A549 (cell line): ENCODE results near the gene TMEM225B. TPM values are rescaled to one million over a fixed set of nuclear protein-coding genes. Genes with fewer than 3 reads are reported as not detected.

ENCODE experiments used
- ATAC-seq, 2 experiments: fragments of 200-7000 bp in 1 of 2; fragments of >200 bp in 1 of 2; cut with Nextera tagmentation in 1 of 2; cut with Tn5 transposase in 1 of 2; 3 replicates each; pipeline versions ENCODE4 v1.8.0 to v1.9.1; 2018 to 2020; ENCODE audit warnings: mild to moderate bottlenecking in 1 of 2, moderate library complexity in 1 of 2
- CTCF ChIA-PET: fragments of 300-600 bp; sonication (Branson Sonifier 250); formaldehyde crosslinking; extraction: SDS; loops from one replicate; lab custom pipeline; 2021; ENCODE audit warnings: antibody characterized with exemption, inconsistent platforms; lab: Yijun Ruan, JAX
- POLR2A ChIA-PET: fragments of 350-600 bp; formaldehyde crosslinking; extraction: SDS; loops from one replicate; lab custom pipeline; 2021; ENCODE audit warnings: antibody characterized with exemption, inconsistent platforms; lab: Yijun Ruan, JAX
- DNase-seq, 2 experiments: peaks; one replicate each; pipeline versions ENCODE4 v3.0.0 to v3.0.0-alpha.2; 2011 to 2016; ENCODE audit warnings: low read depth in 1 of 2, low spot score in 1 of 2
- FAIRE-seq: peaks from 2 replicates; lab custom pipeline; 2011; peaks lifted over from hg19 to GRCh38; lab: Jason Lieb, UNC
- H3K27ac ChIP-seq, 2 experiments: fragments of >200 bp; sonication (Bioruptor Twin); formaldehyde crosslinking; 3 replicates each; pipeline ENCODE4 v1.5.1; 2016 to 2017
- H3K4me1 ChIP-seq: fragments of >200 bp; sonication (Bioruptor Twin); formaldehyde crosslinking; 3 replicates; pipeline ENCODE4 v1.6.1; 2016
- H3K4me2 ChIP-seq: fragments of >200 bp; sonication (Bioruptor Twin); formaldehyde crosslinking; 3 replicates; pipeline ENCODE4 v1.6.1; 2016
- H3K4me3 ChIP-seq: fragments of >200 bp; sonication (Bioruptor Twin); formaldehyde crosslinking; 3 replicates; pipeline ENCODE4 v1.5.1; 2016
- H3K9me3 ChIP-seq: fragments of >200 bp; sonication (Bioruptor Twin); formaldehyde crosslinking; 3 replicates; pipeline ENCODE4 v1.6.1; 2016
- CHD4 ChIP-seq: fragments of 200-600 bp; sonication (generic); IDR thresholded peaks from 2 replicates; pipeline ENCODE4 v1.6.1; 2016; ENCODE audit warnings: antibody characterized with exemption, mild to moderate bottlenecking, borderline replicate concordance
- CTCF ChIP-seq: fragments of >200 bp; sonication (Bioruptor Twin); formaldehyde crosslinking; IDR thresholded peaks from 3 replicates; pipeline ENCODE4 v1.5.1; 2016
- EHF ChIP-seq: fragments of 250-450 bp; sonication (Bioruptor Pico); IDR thresholded peaks from 2 replicates; pipeline ENCODE4 v1.5.0; 2020; ENCODE audit warnings: mild to moderate bottlenecking
- FOSL2 ChIP-seq, 2 experiments: fragments of 450-650 bp in 1 of 2; fragments of >200 bp in 1 of 2; sonication (Bioruptor Twin) in 1 of 2; formaldehyde crosslinking; IDR thresholded peaks; 2 replicates each; pipeline versions ENCODE4 v1.5.0 to v1.6.1; 2016 to 2020; ENCODE audit warnings: mild to moderate bottlenecking in 1 of 2, moderate library complexity in 1 of 2
- FOXS1 ChIP-seq: fragments of 250-450 bp; sonication (Bioruptor Pico); IDR thresholded peaks from 2 replicates; pipeline ENCODE4 v1.5.0; 2020; ENCODE audit warnings: mild to moderate bottlenecking, moderate library complexity
- GATA3 ChIP-seq: IDR thresholded peaks from 2 replicates; pipeline ENCODE4 v1.6.1; 2012; ENCODE audit warnings: borderline replicate concordance
- HEYL ChIP-seq: fragments of 250-450 bp; sonication (Bioruptor Pico); IDR thresholded peaks from 2 replicates; pipeline ENCODE4 v1.8.0; 2021; ENCODE audit warnings: mild to moderate bottlenecking, moderate library complexity
- HOXA7 ChIP-seq: fragments of 250-450 bp; sonication (Bioruptor Pico); IDR thresholded peaks from 2 replicates; pipeline ENCODE4 v1.5.0; 2020; ENCODE audit warnings: mild to moderate bottlenecking, moderate library complexity
- HOXB5 ChIP-seq: fragments of 250-450 bp; sonication (Bioruptor Pico); IDR thresholded peaks from 2 replicates; pipeline ENCODE4 v1.5.0; 2020; ENCODE audit warnings: mild to moderate bottlenecking, moderate library complexity
- JUN ChIP-seq, 2 experiments: fragments of >200 bp; sonication (Bioruptor Twin); formaldehyde crosslinking; IDR thresholded peaks; 2 replicates in 1 of 2; 3 replicates in 1 of 2; pipeline ENCODE4 v1.6.1; 2016 to 2017
- KDM1A ChIP-seq: fragments of 200-600 bp; sonication (generic); IDR thresholded peaks from 2 replicates; pipeline ENCODE4 v1.6.1; 2016; ENCODE audit warnings: low read depth, mild to moderate bottlenecking
- KDM5A ChIP-seq: fragments of 200-600 bp; sonication (generic); IDR thresholded peaks from 2 replicates; pipeline ENCODE4 v1.6.1; 2016; ENCODE audit warnings: antibody characterized with exemption, mild to moderate bottlenecking
- MYC ChIP-seq: IDR thresholded peaks from 2 replicates; pipeline ENCODE4 v1.6.1; 2012; ENCODE audit warnings: mild to moderate bottlenecking, inconsistent platforms, low read length, improper control_type of control experiment, borderline replicate concordance
- PHF8 ChIP-seq: fragments of 200-600 bp; sonication (generic); IDR thresholded peaks from 2 replicates; pipeline ENCODE4 v1.6.1; 2016; ENCODE audit warnings: low read depth, mild to moderate bottlenecking, antibody characterized with exemption, moderate library complexity, borderline replicate concordance
- POLR2A ChIP-seq: IDR thresholded peaks from 2 replicates; pipeline ENCODE4 v1.6.1; 2012; ENCODE audit warnings: mild to moderate bottlenecking, low read length
- RAD21 ChIP-seq, 2 experiments: fragments of >200 bp in 1 of 2; sonication (Bioruptor Twin) in 1 of 2; formaldehyde crosslinking in 1 of 2; IDR thresholded peaks in 1 of 2; conservative IDR thresholded peaks in 1 of 2; 2 replicates in 1 of 2; 3 replicates in 1 of 2; pipeline ENCODE4 v1.6.1; 2012 to 2018; ENCODE audit warnings: inconsistent platforms in 1 of 2
- RCOR1 ChIP-seq: fragments of 150-350 bp; IDR thresholded peaks from 2 replicates; pipeline ENCODE4 v1.6.1; 2014; ENCODE audit warnings: antibody characterized with exemption, low read length, low read depth
- RFX5 ChIP-seq: fragments of 450-650 bp; IDR thresholded peaks from 2 replicates; pipeline ENCODE4 v1.7.1; 2014; ENCODE audit warnings: antibody characterized with exemption, mild to moderate bottlenecking, moderate library complexity
- SMC3 ChIP-seq: fragments of >200 bp; sonication (Bioruptor Twin); formaldehyde crosslinking; IDR thresholded peaks from 3 replicates; pipeline ENCODE4 v1.6.1; 2018; ENCODE audit warnings: inconsistent platforms
- SREBF2 ChIP-seq: fragments of 450-650 bp; IDR thresholded peaks from 2 replicates; pipeline ENCODE4 v1.6.1; 2014; ENCODE audit warnings: mild to moderate bottlenecking, moderate library complexity
- TFCP2L1 ChIP-seq: fragments of 250-450 bp; sonication (Bioruptor Pico); IDR thresholded peaks from 2 replicates; pipeline ENCODE4 v1.5.0; 2021; ENCODE audit warnings: mild to moderate bottlenecking
- ZC3H11A ChIP-seq: fragments of 450-650 bp; IDR thresholded peaks from 2 replicates; pipeline ENCODE4 v1.6.1; 2014; ENCODE audit warnings: antibody characterized with exemption, mild to moderate bottlenecking
- ZFP36 ChIP-seq: fragments of 450-650 bp; IDR thresholded peaks from 2 replicates; pipeline ENCODE4 v1.6.1; 2014; ENCODE audit warnings: borderline replicate concordance; ENCODE audit not compliant: partially characterized antibody
- WGBS: methylation state at CpG from one replicate; pipeline ENCODE4 v1.1.6; 2017; ENCODE audit errors: missing lambda C conversion rate; 5-methylcytosine and 5-hydroxymethylcytosine counted together
- polyA plus RNA-seq, 4 experiments: library from polyadenylated mRNA; depleted of rRNA in 3 of 4; stranded (reverse); fragments of >200 nt; fragmentation: RNase III in 1 of 4; extraction: RNeasy Plus Mini Kit Qiagen cat#74134 plus additional on column Dnase treatment in 1 of 4; gene quantifications; 2 replicates in 3 of 4; 3 replicates in 1 of 4; pipeline ENCODE4 v1.2.3, GENCODE V29; 2011 to 2017
- TF ChIP-seq, protein P1 (sequence below): fragments of >200 bp; sonication (Bioruptor Twin); formaldehyde crosslinking; IDR thresholded peaks from 3 replicates; pipeline ENCODE4 v1.6.1; 2016
- TF ChIP-seq, protein P2 (sequence below): IDR thresholded peaks from 2 replicates; pipeline ENCODE4 v1.6.1; 2012

Gene TMEM225B
- polyA plus RNA-seq, 2 of the 4 experiments (the other 2 are of a cell fraction), result 0.59 to 5.4 TPM

DNA sequence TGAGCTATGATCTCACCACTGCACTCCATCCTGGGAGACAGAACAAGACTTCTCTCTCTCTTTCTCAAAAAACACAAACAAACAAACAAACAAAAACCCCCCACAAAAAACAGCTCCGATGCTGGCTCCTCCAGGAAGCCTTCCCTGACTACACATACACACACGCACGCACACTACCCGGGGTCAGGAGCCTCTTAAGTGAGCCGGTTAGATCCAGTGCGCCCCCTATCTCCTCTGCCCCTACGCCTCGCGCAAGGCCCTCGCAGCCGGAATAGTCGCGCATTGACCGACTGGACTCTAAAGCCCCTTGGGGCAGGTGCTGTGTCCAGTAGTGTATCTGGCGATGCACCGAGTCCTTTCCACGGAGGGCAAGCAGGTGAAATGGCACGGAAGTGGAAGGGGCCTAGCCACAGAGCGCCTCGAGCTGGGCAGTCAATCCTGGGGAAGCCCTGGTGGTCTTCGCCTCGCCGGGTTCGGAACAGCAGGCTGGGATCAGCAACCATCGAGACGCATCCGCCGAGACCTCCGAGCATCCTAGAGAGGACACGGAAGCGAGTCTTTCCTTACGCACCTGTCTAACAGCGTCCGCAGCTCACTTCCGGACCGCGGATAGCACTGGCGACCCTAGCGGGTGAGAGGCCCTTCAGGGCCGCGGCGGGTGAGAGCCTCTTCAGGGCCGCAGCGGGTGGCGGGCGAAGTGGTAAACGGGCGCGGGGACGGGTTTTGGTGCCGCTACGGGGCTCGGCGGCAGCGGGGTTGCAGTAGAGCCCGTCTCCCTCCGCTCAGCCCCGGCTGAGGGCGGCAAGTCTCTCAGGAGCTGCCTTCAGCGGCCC lies 18.5 kb downstream of the TMEM225B start, which contains the start of gene ZSCAN25:
Gene ZSCAN25 (plus strand): TSS at position 588 of the 833 bp plus-strand sequence. CDS start 2,661 bp downstream, outside the sequence.
- DNase-seq, result peak; percentile 96 to 97
- WGBS, result 2% methylated on average over 38 of the region's 60 CpGs
- ATAC-seq, result peak; percentile 97 to 98
- Histone ChIP-seq H3K4me2 (peak within 1 kb of the TSS; percentile 94), H3K4me3 (peak within 1 kb of the TSS; percentile 85), H3K27ac (peak within 1 kb of the TSS; percentile 92 to 95), H3K4me1 (peaks cover 20% of the 10 kb centered on the region), H3K9me3 (no peaks in the 10 kb centered on the region)
- FAIRE-seq, result peak; percentile 81
- CTCF ChIA-PET, result interaction anchor here (0.5 to 3.3 kb wide), 38 partner anchors 8 to 374 kb away, joined by 3 to 22 read pairs (median 3); partner anchors contain the start of genes FAM200A, TMEM225B and ZNF655
- TF ChIP-seq KDM5A (peak; percentile 80), JUN (IDR thresholded peaks at IDR 0.05) (peak; percentile 80 to 93), PHF8 (peak; percentile 94), TFCP2L1 (CRISPR knock-in tag) (no peak), FOXS1 (CRISPR knock-in tag) (no peak), RAD21 (conservative IDR thresholded peaks at IDR 0.05 in 1 of 2, IDR thresholded peaks at IDR 0.05 in 1 of 2) (peak; percentile 67 to 69), FOSL2 (IDR thresholded peaks at IDR 0.05) (no peak), FOSL2 (CRISPR knock-in tag; IDR thresholded peaks at IDR 0.05) (0 out of 2 replicates have a peak, but pooled peaks have one; percentile 1), RFX5 (peak; percentile 51; the same call in 1 of the 2 replicates), HOXB5 (CRISPR knock-in tag) (peak; percentile 14; the same call in 1 of the 2 replicates), KDM1A (peak; percentile 87), RCOR1 (no peak), HEYL (CRISPR knock-in tag) (no peak), GATA3 (peak; percentile 56; the same call in 1 of the 2 replicates), ZC3H11A (no peak), SREBF2 (no peak), ZFP36 (peak; percentile 100), POLR2A (peak; percentile 69), CTCF (peak; percentile 67), MYC (no peak), EHF (CRISPR knock-in tag) (no peak), SMC3 (peak; percentile 59; the same call in 2 of the 3 replicates), HOXA7 (CRISPR knock-in tag) (no peak), CHD4 (peak; percentile 38; the same call in 1 of the 2 replicates)
- TF ChIP-seq, protein P1, sequence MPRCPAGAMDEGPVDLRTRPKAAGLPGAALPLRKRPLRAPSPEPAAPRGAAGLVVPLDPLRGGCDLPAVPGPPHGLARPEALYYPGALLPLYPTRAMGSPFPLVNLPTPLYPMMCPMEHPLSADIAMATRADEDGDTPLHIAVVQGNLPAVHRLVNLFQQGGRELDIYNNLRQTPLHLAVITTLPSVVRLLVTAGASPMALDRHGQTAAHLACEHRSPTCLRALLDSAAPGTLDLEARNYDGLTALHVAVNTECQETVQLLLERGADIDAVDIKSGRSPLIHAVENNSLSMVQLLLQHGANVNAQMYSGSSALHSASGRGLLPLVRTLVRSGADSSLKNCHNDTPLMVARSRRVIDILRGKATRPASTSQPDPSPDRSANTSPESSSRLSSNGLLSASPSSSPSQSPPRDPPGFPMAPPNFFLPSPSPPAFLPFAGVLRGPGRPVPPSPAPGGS, result peak; percentile 88; the same call in 2 of the 3 replicates
- TF ChIP-seq, protein P2, sequence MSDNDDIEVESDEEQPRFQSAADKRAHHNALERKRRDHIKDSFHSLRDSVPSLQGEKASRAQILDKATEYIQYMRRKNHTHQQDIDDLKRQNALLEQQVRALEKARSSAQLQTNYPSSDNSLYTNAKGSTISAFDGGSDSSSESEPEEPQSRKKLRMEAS, result peak; percentile 88
- POLR2A ChIA-PET, result interaction anchor here (0.7 to 2.5 kb wide), 16 partner anchors 13 to 433 kb away, joined by 3 to 20 read pairs (median 4); partner anchors contain the start of genes BUD31, FAM200A, TRIM4 and ZKSCAN1
